ENCODE data around the gene IRF4. TPM values are rescaled to one million over a fixed set of nuclear protein-coding genes. Genes with fewer than 3 reads are reported as not detected.

IRF4 gene
- total and polyA plus RNA-seq, 11 donors = 0.08 to 4.4 (median 0.30) TPM; not detected in 1

DNA sequence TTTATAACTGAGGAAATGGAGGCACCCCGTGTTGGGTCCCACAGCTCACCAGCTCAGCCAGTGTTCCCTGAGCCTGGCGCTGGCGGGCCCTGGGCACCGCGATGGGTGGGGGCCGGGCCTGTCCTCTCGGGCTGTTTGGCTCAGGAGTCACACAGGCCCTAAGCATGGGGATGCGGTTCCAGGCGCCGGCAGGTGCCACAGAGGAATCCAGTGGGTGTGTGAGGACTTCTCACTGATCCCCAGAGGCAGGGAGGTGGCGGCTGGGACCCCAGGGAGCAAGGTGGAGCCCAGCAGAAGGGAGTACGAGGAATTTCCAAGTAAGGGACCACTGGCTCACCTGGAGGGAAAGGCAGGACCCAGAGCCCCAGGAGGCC lies 57.5 kb downstream of the IRF4 start:
- intact Hi-C loops (cut with DNase I) = no loop called here
- no peak overlapping the region for H3K4me3 ChIP-seq
- no peak for DNase-seq
- no peaks in the 10 kb centered on the region for H3K9me3 ChIP-seq
- TF ChIP-seq POLR2A (IDR thresholded peaks at IDR 0.05) = no peak
- TF ChIP-seq, protein P1, sequence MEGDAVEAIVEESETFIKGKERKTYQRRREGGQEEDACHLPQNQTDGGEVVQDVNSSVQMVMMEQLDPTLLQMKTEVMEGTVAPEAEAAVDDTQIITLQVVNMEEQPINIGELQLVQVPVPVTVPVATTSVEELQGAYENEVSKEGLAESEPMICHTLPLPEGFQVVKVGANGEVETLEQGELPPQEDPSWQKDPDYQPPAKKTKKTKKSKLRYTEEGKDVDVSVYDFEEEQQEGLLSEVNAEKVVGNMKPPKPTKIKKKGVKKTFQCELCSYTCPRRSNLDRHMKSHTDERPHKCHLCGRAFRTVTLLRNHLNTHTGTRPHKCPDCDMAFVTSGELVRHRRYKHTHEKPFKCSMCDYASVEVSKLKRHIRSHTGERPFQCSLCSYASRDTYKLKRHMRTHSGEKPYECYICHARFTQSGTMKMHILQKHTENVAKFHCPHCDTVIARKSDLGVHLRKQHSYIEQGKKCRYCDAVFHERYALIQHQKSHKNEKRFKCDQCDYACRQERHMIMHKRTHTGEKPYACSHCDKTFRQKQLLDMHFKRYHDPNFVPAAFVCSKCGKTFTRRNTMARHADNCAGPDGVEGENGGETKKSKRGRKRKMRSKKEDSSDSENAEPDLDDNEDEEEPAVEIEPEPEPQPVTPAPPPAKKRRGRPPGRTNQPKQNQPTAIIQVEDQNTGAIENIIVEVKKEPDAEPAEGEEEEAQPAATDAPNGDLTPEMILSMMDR (IDR thresholded peaks at IDR 0.05) = no peak
- H3K27me3 ChIP-seq = peaks cover 0 to 3% (median 0%) of the 10 kb centered on the region in 9 donors
- ATAC-seq = no peak
- H3K4me1 ChIP-seq = peaks cover 0 to 7% (median 0%) of the 10 kb centered on the region in 12 donors
- WGBS, 4 donors = 81 to 92% (median 87%) methylated on average over 5 to 12 of the region's 12 CpGs
- H3K36me3 ChIP-seq = no peaks in the 10 kb centered on the region
- H3K27ac ChIP-seq = no peak overlapping the region

DNA sequence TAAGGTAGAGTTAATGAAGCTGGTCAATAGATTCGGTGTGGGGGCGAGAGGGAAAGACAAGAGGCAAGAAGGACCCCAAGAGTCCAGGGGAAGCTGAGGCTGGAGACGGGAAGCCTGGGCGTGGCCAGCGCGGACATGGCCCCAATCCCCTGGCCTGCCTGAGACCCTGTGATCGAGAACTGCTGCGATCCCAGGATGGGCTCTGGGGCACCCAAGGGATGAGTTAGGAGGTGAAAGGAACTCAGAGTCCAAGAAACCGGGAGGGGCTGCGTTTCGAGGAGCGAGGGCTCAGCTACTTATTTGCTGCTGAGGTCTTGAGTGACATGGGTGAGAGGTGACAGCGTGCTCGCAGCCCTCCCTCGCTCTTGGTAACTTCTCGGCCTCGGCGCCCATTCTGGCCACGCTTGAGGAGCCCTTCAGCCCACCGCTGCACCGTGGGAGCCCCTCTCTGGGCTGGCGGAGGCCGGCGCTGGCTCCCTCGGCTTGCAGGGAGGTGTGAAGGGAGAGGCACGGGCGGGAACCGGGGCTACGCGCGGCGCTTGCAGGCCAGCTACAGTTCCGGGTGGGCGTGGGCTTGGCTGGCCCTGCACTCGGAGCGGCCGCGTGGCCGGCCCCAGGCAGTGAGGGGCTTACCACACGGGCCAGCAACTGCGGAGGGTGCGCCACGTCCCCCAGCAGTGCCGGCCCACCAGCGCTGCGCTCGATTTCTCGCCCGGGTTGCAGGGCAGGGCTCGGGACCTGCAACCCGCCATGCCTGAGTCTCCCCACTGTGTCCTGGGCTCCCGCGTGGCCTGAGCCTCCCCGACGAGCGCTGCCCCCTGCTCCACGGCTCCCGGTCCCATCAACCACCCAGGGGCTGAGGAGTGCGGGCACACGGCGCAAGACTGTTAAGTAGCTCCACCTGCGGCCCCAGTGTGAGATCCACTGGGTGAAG lies 58.2 kb downstream of the IRF4 start:
- Histone ChIP-seq H3K36me3 (no peaks in the 10 kb centered on the region), H3K27ac (no peak overlapping the region), H3K4me3 (no peak overlapping the region), H3K9me3 (no peaks in the 10 kb centered on the region), H3K4me1 (peaks cover 0 to 7% (median 0%) of the 10 kb centered on the region in 12 donors), H3K27me3 (peaks cover 0 to 3% (median 0%) of the 10 kb centered on the region in 9 donors)
- no peak for DNase-seq
- ATAC-seq = no peak
- intact Hi-C loops (cut with DNase I) = no loop called here
- WGBS, 4 donors = 86 to 94% (median 91%) methylated on average over 48 to 62 of the region's 62 CpGs
- no peak for TF ChIP-seq POLR2A (IDR thresholded peaks at IDR 0.05)

DNA sequence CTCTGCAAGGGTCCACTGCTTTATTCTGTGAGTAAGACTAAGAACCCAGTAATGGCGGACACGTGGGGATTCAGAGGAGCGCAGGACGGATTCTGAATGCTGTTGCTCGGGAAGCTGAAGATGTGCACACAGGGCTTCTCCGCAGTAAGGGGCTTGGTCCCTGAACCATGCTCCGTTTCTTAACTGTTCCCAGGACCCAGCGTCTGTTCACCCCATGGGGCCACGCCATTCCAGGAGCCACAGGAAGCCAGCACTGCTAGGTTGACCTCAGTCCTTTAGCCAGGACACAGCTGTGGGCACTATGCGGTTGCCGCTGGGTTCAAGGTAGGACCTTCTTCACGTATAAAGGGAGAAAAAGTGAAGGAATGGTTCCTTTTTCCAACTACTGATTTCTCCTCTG lies 59.8 kb downstream of the IRF4 start:
- no peaks in the 10 kb centered on the region for H3K27me3 ChIP-seq
- H3K27ac ChIP-seq = no peak overlapping the region
- no peak overlapping the region for H3K4me3 ChIP-seq
- H3K36me3 ChIP-seq = no peaks in the 10 kb centered on the region
- no peak for ATAC-seq
- WGBS, 4 donors = 90 to 94% (median 91%) methylated on average over 12 of the region's 12 CpGs
- intact Hi-C loops (cut with DNase I) = no loop called here
- no peak for TF ChIP-seq POLR2A (IDR thresholded peaks at IDR 0.05)
- TF ChIP-seq, protein P1 (IDR thresholded peaks at IDR 0.05) = no peak
- DNase-seq = no peak
- no peaks in the 10 kb centered on the region for H3K4me1 ChIP-seq
- H3K9me3 ChIP-seq = no peaks in the 10 kb centered on the region

DNA sequence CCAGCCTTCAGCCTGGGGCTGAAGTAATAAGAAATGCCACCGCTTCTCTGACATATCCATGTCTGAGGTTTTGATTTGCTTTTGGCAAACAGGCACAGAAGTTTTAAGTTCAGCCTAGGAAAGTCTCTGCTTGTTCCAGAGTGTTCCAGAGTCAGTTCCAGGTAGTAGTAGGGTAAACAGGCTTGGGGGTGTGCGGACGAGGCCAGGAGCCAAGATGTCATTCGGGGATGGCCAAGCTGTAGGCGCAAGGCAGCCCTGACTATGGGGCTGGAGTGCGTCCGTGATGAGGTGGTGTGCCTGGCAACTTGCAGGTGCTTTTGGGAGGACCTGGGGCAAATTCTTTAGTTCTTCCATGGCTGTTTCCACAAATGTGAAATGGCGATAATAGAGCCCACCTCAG lies 60.3 kb downstream of the IRF4 start:
- Histone ChIP-seq H3K36me3 (no peaks in the 10 kb centered on the region), H3K9me3 (no peaks in the 10 kb centered on the region), H3K27ac (no peak overlapping the region), H3K4me3 (no peak overlapping the region), H3K4me1 (no peaks in the 10 kb centered on the region), H3K27me3 (no peaks in the 10 kb centered on the region)
- WGBS, 4 donors = 92 to 95% (median 94%) methylated on average over 6 to 8 of the region's 8 CpGs
- DNase-seq = no peak
- TF ChIP-seq, protein P1 (IDR thresholded peaks at IDR 0.05) = no peak
- no peak for TF ChIP-seq POLR2A (IDR thresholded peaks at IDR 0.05)
- ATAC-seq = no peak
- intact Hi-C loops (cut with DNase I) = no loop called here
